ENCODE measurements around the gene KHK. TPM values are rescaled to one million over a fixed set of nuclear protein-coding genes. Genes with fewer than 3 reads are reported as not detected.

The KHK gene
- total and polyA plus RNA-seq, 8 donors, result 5.1 to 16.2 (median 7.4) TPM

DNA sequence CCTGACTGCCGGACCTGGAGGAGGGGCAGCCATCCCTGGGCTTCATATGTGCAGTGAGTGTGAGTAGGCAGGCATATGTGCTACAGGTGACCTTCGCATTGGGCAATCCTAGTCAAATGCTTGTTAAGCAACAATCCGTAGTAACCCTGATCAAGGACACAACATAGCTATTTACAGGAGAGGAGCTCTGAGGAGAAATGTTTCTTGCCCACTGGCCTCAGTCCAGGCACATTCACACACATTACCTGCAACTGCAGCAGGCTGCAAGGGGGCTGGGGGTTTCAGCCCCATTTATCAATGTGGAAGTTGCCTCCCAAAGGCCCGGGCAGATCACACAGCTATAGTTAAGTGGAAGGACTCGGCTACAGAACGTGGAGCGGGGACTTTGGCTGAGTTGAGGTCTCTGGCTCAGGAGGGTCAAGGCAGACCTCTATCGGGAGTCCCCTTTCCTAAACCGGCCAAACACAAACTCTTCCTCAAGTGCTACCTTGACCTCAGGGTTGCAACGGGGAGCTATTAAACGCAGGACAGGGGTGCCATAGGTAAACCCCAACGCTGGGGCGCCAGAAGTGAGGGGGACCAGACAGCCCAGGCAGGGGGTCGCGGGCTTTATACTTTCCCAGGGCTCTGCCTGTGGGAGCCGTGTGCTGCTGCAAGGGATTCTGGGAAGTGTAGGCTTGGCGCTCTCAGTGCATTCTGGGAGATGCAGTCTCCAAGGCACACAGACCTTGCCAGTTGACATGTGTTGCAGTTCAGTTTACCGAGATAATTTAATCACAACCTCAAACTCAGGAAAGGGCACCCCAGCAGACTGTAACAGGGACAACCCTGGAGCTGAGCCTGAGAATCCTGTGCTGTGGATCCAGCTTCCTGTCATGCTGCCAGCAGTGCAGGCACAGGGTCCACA, 9.4 kb downstream of the KHK start:
- ATAC-seq (peak; percentile 90 to 95 (median 94)), DNase-seq (peak in 5 of 6 donors; percentile 71 to 83 (median 74)), FAIRE-seq (no peak)
- 16 to 22% methylated on average over 18 of the region's 18 CpGs for WGBS, 2 donors
- H3K27me3 ChIP-seq, result no peaks in the 10 kb centered on the region
- H3K4me1 ChIP-seq, result peaks cover 0 to 10% (median 8%) of the 10 kb centered on the region in 3 donors
- H3K36me3 ChIP-seq, result no peaks in the 10 kb centered on the region
- no peak for TF ChIP-seq CTCF (IDR thresholded peaks at IDR 0.05)
- intact Hi-C loops (cut with DNase I), result loop anchor here in 1 of 3 donors (10.0 kb wide), 1 partner anchor 99 kb away; no protein-coding TSS in a partner anchor
- peak overlapping the region in 3 of 4 donors; percentile 10 to 48 (median 20) for H3K4me3 ChIP-seq
- no peaks in the 10 kb centered on the region for H3K9me3 ChIP-seq
- peak overlapping the region in 3 of 4 donors; percentile 8 to 24 (median 23) for H3K27ac ChIP-seq

DNA sequence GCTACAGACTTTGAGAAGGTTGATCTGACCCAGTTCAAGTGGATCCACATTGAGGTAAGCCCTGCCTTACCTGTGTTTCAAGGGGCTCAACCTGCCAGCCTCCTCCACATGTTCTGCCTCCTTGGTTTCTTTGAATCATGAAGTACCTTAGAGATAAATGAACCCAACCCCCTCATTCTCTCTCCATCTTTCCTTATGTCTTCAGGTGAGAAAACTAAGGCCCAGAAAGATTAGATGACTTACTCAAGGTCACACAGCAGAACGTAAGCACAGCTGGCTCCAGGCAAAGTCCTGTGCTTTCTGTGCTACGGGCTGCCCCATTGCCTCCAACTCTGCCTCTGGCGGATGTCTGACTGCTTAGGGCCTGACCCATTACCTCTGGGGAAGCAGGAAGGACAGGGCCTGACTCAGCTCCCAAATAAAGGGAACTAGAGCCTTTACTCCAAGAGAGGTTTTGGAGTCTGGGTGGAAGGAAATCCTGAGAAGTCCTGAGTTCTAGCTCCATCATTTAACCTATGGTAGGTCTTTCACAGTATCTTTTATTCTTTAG, 10.3 kb downstream of the KHK start:
- DNase-seq (no peak), FAIRE-seq (no peak), ATAC-seq (peak in 2 of 4 donors; percentile 5 to 8)
- H3K27me3 ChIP-seq, result no peaks in the 10 kb centered on the region
- TF ChIP-seq CTCF (IDR thresholded peaks at IDR 0.05), result no peak
- H3K4me1 ChIP-seq, result peaks cover 0 to 10% (median 8%) of the 10 kb centered on the region in 3 donors
- no peaks in the 10 kb centered on the region for H3K9me3 ChIP-seq
- H3K36me3 ChIP-seq, result no peaks in the 10 kb centered on the region
- 48% methylated on average over 3 of the region's 3 CpGs for WGBS, 2 donors
- no peak overlapping the region for H3K27ac ChIP-seq
- no peak overlapping the region for H3K4me3 ChIP-seq
- intact Hi-C loops (cut with DNase I), result loop anchor here in 1 of 3 donors (10.0 kb wide), 1 partner anchor 98 kb away; no protein-coding TSS in a partner anchor

DNA sequence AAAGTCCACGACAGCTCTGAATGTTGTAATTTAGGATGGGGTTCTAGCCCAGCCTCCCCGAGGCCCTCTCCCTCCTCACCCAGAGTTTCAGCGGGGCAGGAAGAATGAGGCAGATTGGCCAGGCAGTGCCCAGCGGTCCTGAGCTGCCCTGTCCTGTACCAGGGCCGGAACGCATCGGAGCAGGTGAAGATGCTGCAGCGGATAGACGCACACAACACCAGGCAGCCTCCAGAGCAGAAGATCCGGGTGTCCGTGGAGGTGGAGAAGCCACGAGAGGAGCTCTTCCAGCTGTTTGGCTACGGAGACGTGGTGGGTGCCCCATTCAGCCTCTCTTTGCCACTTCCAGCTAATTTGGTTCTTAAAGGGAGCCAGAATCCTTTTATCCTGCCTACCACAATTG, 10.8 kb downstream of the KHK start:
- DNase-seq, result peak in 1 of 6 donors; percentile 53
- Histone ChIP-seq H3K9me3 (no peaks in the 10 kb centered on the region), H3K4me3 (no peak overlapping the region), H3K36me3 (no peaks in the 10 kb centered on the region), H3K27me3 (no peaks in the 10 kb centered on the region), H3K4me1 (peaks cover 0 to 10% (median 8%) of the 10 kb centered on the region in 3 donors), H3K27ac (no peak overlapping the region)
- WGBS, 2 donors, result 88 to 96% methylated on average over 14 of the region's 14 CpGs
- no peak for TF ChIP-seq CTCF (IDR thresholded peaks at IDR 0.05)
- intact Hi-C loops (cut with DNase I), result loop anchor here in 1 of 3 donors (10.0 kb wide), 1 partner anchor 97 kb away; no protein-coding TSS in a partner anchor
- no peak for ATAC-seq
- FAIRE-seq, result no peak

DNA sequence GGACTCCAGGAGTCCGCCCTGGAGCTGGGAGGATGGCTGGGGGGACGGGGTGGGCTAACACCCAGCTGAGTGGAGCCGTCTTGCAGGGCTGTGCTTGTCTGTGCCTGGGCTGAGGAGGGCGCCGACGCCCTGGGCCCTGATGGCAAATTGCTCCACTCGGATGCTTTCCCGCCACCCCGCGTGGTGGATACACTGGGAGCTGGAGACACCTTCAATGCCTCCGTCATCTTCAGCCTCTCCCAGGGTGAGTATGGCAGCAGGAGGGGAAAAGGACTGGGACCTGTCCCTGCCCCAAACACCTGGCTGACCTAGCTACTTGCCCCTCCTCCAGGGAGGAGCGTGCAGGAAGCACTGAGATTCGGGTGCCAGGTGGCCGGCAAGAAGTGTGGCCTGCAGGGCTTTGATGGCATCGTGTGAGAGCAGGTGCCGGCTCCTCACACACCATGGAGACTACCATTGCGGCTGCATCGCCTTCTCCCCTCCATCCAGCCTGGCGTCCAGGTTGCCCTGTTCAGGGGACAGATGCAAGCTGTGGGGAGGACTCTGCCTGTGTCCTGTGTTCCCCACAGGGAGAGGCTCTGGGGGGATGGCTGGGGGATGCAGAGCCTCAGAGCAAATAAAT, 12.9 kb downstream of the KHK start:
- no peaks in the 10 kb centered on the region for H3K36me3 ChIP-seq
- no peak for FAIRE-seq
- intact Hi-C loops (cut with DNase I), result loop anchor here in 1 of 3 donors (2.0 to 10.0 kb wide), 2 partner anchors 95 to 179 kb away; no protein-coding TSS in a partner anchor
- TF ChIP-seq CTCF (IDR thresholded peaks at IDR 0.05), result no peak
- H3K9me3 ChIP-seq, result no peaks in the 10 kb centered on the region
- H3K27ac ChIP-seq, result no peak overlapping the region
- peaks cover 0 to 10% (median 8%) of the 10 kb centered on the region in 3 donors for H3K4me1 ChIP-seq
- no peaks in the 10 kb centered on the region for H3K27me3 ChIP-seq
- no peak overlapping the region for H3K4me3 ChIP-seq
- ATAC-seq, result no peak
- peak in 1 of 6 donors; percentile 54 for DNase-seq
- WGBS, 2 donors, result 89 to 92% methylated on average over 19 of the region's 19 CpGs

Data from pancreas (tissue), 10 donors.